ENCODE results near the gene GBX1.

The GBX1 gene

DNA sequence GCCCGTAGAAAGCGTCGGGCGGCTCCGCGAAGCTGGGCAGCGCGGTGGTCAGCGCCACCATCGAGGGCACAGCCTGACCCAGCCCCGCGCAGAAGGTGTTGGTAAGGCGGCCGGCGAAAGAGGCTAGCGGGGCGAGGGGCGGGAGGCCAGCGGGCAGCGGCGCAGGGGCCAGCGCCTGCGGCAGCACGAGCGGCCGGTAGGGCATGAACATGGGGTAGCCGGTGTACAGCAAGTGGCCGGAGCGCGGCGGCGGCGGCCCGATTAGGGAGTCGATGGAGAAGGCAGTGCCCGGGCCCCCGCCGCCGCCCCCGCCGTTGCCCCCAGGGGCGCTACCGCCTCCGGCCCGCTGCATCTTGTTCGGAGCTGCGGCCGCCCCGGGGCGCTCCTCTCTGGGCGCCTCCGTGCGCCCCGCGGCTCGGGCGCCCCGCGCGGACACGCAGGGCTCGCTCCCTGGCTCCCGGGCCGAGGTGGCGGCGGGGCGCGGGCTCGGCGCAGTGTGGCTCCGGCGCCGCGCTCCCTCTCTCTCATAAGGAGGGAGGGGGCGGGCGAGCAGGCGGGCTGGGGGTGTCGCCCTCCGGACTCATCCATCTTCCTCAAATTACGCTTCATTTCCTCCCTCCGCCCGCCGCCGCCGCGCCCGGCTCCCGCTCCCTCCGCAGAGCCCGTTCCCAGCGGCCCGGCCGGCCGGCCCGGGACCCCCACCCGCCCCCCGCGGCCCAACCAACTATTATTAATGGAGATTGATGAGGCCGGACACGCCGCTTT is at the start of gene GBX1:
GBX1 (minus strand) TSS at position 498 of the 765 bp plus-strand sequence; CDS start at position 352, 146 bp downstream.
- TF ChIP-seq, protein P1, sequence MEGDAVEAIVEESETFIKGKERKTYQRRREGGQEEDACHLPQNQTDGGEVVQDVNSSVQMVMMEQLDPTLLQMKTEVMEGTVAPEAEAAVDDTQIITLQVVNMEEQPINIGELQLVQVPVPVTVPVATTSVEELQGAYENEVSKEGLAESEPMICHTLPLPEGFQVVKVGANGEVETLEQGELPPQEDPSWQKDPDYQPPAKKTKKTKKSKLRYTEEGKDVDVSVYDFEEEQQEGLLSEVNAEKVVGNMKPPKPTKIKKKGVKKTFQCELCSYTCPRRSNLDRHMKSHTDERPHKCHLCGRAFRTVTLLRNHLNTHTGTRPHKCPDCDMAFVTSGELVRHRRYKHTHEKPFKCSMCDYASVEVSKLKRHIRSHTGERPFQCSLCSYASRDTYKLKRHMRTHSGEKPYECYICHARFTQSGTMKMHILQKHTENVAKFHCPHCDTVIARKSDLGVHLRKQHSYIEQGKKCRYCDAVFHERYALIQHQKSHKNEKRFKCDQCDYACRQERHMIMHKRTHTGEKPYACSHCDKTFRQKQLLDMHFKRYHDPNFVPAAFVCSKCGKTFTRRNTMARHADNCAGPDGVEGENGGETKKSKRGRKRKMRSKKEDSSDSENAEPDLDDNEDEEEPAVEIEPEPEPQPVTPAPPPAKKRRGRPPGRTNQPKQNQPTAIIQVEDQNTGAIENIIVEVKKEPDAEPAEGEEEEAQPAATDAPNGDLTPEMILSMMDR (IDR thresholded peaks at IDR 0.05; ENCODE audit: low read depth, low read length) = no peak
- in situ Hi-C loops (cut with HindIII; ENCODE audit: low sequenced_read_pairs) = no loop called here
- no peak for DNase-seq (ENCODE audit: low read depth, low spot score)
- H3K4me3 ChIP-seq (ENCODE audit: low read depth, low read length) = no peak within 1 kb of the TSS

DNA sequence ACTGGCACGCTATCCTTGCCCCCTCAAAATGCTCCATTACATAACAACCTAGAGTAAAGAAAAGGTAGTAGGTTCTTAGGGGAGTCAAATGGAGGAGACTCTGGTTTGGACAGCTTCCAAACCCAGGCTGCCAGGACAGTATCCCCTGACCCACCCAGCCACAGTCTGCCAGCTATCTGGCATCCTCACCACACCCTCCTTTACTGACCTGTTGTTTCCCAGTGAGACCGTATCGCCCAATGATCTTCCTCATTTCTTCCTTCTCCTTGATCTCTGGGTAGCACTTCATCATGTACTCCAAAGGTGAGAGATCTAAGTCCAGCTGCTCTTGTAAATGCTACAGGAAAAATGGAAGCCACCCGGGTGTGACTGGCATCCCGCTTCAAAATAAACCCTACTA is 47.9 kb upstream of the GBX1 start:
- H3K4me3 ChIP-seq (ENCODE audit: low read depth, low read length) = no peak overlapping the region
- no peak for DNase-seq (ENCODE audit: low read depth, low spot score)
- TF ChIP-seq, protein P1 (IDR thresholded peaks at IDR 0.05; ENCODE audit: low read depth, low read length) = no peak
- in situ Hi-C loops (cut with HindIII; ENCODE audit: low sequenced_read_pairs) = no loop called here

DNA sequence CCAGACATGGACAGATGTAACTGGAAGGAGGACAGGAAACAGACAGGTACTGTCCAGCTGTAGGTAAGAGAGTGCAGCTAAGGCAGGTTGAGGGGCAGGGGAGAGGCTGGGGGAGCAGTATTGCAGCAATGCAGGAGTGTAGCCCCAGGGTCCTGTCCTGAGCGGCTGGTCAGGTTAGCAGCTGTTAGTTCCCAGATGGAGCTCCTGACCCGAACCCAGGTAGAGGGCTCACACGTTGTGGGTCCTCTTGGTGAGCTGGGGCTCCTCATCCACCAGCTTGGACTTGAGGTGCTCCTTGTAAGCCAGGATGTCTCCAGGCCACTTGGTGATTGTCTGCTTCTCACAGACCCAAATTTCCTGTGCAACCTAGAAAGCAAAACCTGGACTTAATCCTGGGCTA is 46.3 kb upstream of the GBX1 start:
- in situ Hi-C loops (cut with HindIII; ENCODE audit: low sequenced_read_pairs) = no loop called here
- DNase-seq (ENCODE audit: low read depth, low spot score) = no peak
- no peak overlapping the region for H3K4me3 ChIP-seq (ENCODE audit: low read depth, low read length)
- TF ChIP-seq, protein P1 (IDR thresholded peaks at IDR 0.05; ENCODE audit: low read depth, low read length) = no peak

DNA sequence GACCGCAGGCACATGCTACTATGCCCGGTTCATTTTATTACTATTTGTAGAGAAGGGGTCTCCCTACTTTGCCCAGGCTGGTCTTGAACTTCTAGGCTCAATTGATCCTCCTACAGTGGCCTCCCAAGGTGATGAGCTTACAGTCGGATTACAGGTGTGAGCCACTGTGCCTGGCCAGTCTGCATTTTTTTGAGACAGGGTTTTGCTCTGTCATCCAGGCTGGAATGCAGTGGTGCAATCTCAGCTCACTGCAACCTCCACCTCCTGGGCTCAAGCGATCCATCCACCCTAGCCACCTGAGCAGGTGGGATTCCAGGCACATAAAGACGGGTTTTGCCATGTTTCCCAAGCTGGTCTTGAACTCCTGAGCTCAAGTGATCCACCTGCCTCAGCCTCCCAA is 45.1 kb upstream of the GBX1 start:
- in situ Hi-C loops (cut with HindIII; ENCODE audit: low sequenced_read_pairs) = no loop called here
- DNase-seq (ENCODE audit: low read depth, low spot score) = no peak
- TF ChIP-seq, protein P1 (IDR thresholded peaks at IDR 0.05; ENCODE audit: low read depth, low read length) = no peak
- no peak overlapping the region for H3K4me3 ChIP-seq (ENCODE audit: low read depth, low read length)

DNA sequence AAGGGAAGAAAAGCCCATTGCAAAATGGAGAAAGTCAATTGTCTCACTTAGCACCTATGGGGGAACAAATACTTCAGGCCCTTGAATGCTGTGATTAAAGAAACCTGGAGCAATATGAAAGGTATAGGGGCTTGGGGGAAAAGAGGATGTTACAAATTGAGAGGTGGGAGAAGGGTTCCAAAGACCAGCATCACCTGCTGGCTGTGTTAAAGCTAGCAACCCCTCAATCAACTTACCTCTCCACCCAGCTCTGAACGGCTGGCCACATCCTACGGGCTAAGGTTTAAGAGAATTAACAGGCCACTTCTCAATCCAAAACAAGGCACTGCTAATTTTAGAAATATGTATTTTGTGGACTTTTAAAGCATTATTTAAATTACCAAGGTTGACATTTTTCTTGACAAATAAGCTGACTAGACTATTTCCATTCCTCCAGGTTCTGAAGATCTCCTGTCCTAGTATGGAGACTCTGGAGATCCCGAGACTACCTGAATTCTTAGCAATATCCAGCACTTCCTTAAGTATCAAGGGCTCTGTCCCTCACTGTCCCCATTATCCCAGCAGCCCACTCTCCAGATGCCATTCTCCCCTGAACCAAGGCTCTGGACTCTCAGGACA is 43.8 kb upstream of the GBX1 start:
- no peak for DNase-seq (ENCODE audit: low read depth, low spot score)
- in situ Hi-C loops (cut with HindIII; ENCODE audit: low sequenced_read_pairs) = no loop called here
- H3K4me3 ChIP-seq (ENCODE audit: low read depth, low read length) = no peak overlapping the region
- TF ChIP-seq, protein P1 (IDR thresholded peaks at IDR 0.05; ENCODE audit: low read depth, low read length) = no peak

DNA sequence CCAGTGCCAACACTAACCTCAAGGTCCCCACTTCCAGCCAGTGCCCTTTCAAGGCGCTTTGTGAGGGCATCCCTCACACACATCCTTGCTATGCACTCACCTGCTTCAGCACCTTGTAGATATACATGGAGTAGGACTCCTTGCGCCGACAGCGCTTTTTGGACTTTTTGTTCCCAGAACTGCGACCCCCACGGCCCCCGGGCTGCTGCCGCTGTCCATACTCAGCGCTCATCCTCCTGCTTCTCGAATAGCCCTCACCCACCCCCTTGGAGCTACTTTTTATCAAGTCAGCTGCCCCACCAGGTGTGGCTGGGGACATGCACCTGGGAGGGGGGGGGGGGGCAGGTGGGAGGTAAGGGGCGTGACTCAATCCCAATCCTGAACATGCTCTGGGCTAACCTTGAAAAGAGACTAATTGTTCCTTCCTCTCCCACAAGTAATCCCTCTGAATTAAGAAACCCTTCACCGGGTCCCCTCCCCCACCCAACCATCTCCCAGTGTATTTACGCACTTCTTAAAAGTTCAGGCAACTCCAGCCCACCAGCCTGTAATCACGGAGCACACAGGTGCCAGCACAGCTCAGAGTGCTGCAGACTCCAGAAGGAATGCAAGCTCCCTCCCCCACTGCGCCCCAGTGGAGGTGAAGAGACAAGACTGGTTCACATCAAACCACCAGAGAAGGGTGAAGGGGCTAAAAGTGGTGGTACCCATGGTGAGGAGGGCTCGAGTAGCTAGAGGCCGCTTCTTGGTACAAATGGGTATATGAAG is 42.8 kb upstream of the GBX1 start, which contains the start of gene H2BK1:
H2BK1 (minus strand) TSS at position 402 of the 768 bp plus-strand sequence; CDS start at position 232, 170 bp downstream.
- TF ChIP-seq, protein P1 (IDR thresholded peaks at IDR 0.05; ENCODE audit: low read depth, low read length) = no peak
- in situ Hi-C loops (cut with HindIII; ENCODE audit: low sequenced_read_pairs) = no loop called here
- DNase-seq (ENCODE audit: low read depth, low spot score) = no peak
- H3K4me3 ChIP-seq (ENCODE audit: low read depth, low read length) = no peak within 1 kb of the TSS

Measured in astrocyte of the spinal cord (primary cell).